K562 (cell line): ENCODE results near the gene FN3K. TPM values are rescaled to one million over a fixed set of nuclear protein-coding genes. Genes with fewer than 3 reads are reported as not detected.

Experiments
- ATAC-seq: fragments of 200-7000 bp; cut with Tn5 transposase; 3 replicates; pipeline ENCODE4 v1.9.1; 2020; ENCODE audit warnings: moderate library complexity
- BruUV-seq: library from RNA; stranded (reverse); fragments of 400-500 nt; replicated peaks from 2 replicates; lab custom pipeline; 2021; lab: Mats Ljungman, UMichigan
- CTCF ChIA-PET: fragments of 300-600 bp; formaldehyde crosslinking; extraction: SDS; loops from one replicate; lab custom pipeline; 2021; ENCODE audit warnings: low intra/inter-chr PET ratio; lab: Yijun Ruan, JAX
- POLR2A ChIA-PET: fragments of 300-600, 350-650 bp; sonication (Branson Sonifier 250); formaldehyde crosslinking; extraction: SDS; loops from one replicate; lab custom pipeline; 2021; ENCODE audit warnings: antibody characterized with exemption, inconsistent platforms; lab: Yijun Ruan, JAX
- DNase-seq, 4 experiments: peaks; one replicate each; pipeline versions ENCODE4 v3.0.0 to v3.0.0-alpha.2; 2011 to 2018; ENCODE audit warnings: low spot score in 3 of 4, mixed read lengths in 3 of 4; ENCODE audit errors: extremely low read depth in 1 of 4
- FAIRE-seq: peaks from 2 replicates; lab custom pipeline; 2011; peaks lifted over from hg19 to GRCh38; lab: Jason Lieb, UNC
- H2AFZ ChIP-seq: 2 replicates; pipeline ENCODE4 v1.6.0; 2011; ENCODE audit warnings: low read depth, low read length, control low read depth, inconsistent platforms
- H3K27ac ChIP-seq: fragments of 200-600 bp; 3 replicates; pipeline ENCODE4 v1.8.0; 2011; ENCODE audit warnings: low read depth, mild to moderate bottlenecking, control low read depth, inconsistent platforms, low read length, moderate library complexity, mixed read lengths; ENCODE audit errors: extremely low read depth
- H3K27me3 ChIP-seq, 2 experiments: fragments of 300-600 bp in 1 of 2; 2 replicates in 1 of 2; 3 replicates in 1 of 2; pipeline versions ENCODE4 v1.6.0 to v1.8.0; 2011; ENCODE audit warnings: inconsistent platforms in 2 of 2, low read length in 2 of 2, mild to moderate bottlenecking in 1 of 2, mixed read lengths in 1 of 2, moderate library complexity in 1 of 2; ENCODE audit not compliant: control insufficient read depth in 2 of 2, insufficient read depth in 2 of 2
- H3K36me3 ChIP-seq: fragments of 300-600 bp; 3 replicates; pipeline ENCODE4 v1.8.0; 2011; ENCODE audit warnings: mild to moderate bottlenecking, low read length, inconsistent platforms; ENCODE audit not compliant: control insufficient read depth, insufficient read depth
- H3K4me1 ChIP-seq, 2 experiments: fragments of 200-600 bp in 1 of 2; replicated peaks in 1 of 2; 2 replicates in 1 of 2; 3 replicates in 1 of 2; pipeline versions ENCODE4 v1.5.1 to v1.8.0; 2011; ENCODE audit warnings: inconsistent platforms in 2 of 2, low read length in 2 of 2, mild to moderate bottlenecking in 1 of 2, mixed read lengths in 1 of 2, moderate library complexity in 1 of 2; ENCODE audit not compliant: control insufficient read depth in 2 of 2, insufficient read depth in 2 of 2
- H3K4me2 ChIP-seq: 2 replicates; pipeline ENCODE4 v1.6.1; 2011; ENCODE audit warnings: low read length, control low read depth, inconsistent platforms, mixed read lengths; ENCODE audit not compliant: insufficient read depth
- H3K4me3 ChIP-seq: fragments of 200-600 bp; sonication (generic), shearing (Covaris generic); 2 replicates; pipeline ENCODE4 v1.5.1; 2016; ENCODE audit warnings: control low read depth, inconsistent platforms
- H3K79me2 ChIP-seq: fragments of 200-600 bp; 3 replicates; pipeline ENCODE4 v1.8.0; 2011; ENCODE audit warnings: low read length, inconsistent platforms; ENCODE audit not compliant: control insufficient read depth, insufficient read depth
- H3K9ac ChIP-seq, 2 experiments: 2 replicates each; pipeline versions ENCODE4 v1.6.0 to v1.6.1; 2011; ENCODE audit warnings: low read depth in 2 of 2, low read length in 2 of 2, control low read depth in 1 of 2, inconsistent platforms in 1 of 2, mild to moderate bottlenecking in 1 of 2, mixed read lengths in 1 of 2; ENCODE audit not compliant: insufficient read depth in 1 of 2
- H3K9me1 ChIP-seq: one replicate; pipeline ENCODE4 v1.6.0; 2011; ENCODE audit warnings: inconsistent platforms, mild to moderate bottlenecking, low read length, moderate library complexity; ENCODE audit not compliant: control insufficient read depth, insufficient read depth
- H3K9me3 ChIP-seq: replicated peaks from 2 replicates; pipeline ENCODE4 v1.5.1; 2011; ENCODE audit warnings: low read depth, low read length, inconsistent platforms; ENCODE audit not compliant: control insufficient read depth, insufficient read depth
- H4K20me1 ChIP-seq: replicated peaks from 2 replicates; pipeline ENCODE4 v1.6.1; 2011; ENCODE audit warnings: low read length, inconsistent platforms, mixed read lengths; ENCODE audit not compliant: control insufficient read depth, insufficient read depth
- ARNT ChIP-seq, 2 experiments: fragments of 450-650 bp; IDR thresholded peaks; 2 replicates each; pipeline ENCODE4 v1.6.1; 2016; ENCODE audit warnings: mild to moderate bottlenecking in 1 of 2
- BHLHE40 ChIP-seq: IDR thresholded peaks from 2 replicates; pipeline ENCODE4 v1.6.1; 2011; ENCODE audit warnings: low read length, improper control_type of control experiment
- CBFB ChIP-seq: sonication (generic); formaldehyde crosslinking; IDR thresholded peaks from 2 replicates; pipeline ENCODE4 v1.4.0; 2020; ENCODE audit warnings: mild to moderate bottlenecking, missing genetic modification reagents
- E2F3 ChIP-seq: fragments of 250-450 bp; sonication (Bioruptor Pico); IDR thresholded peaks from 2 replicates; pipeline ENCODE4 v1.4.0; 2020; ENCODE audit warnings: mild to moderate bottlenecking
- HMGXB4 ChIP-seq: sonication (generic); formaldehyde crosslinking; IDR thresholded peaks from 2 replicates; pipeline ENCODE4 v1.8.1; 2023; ENCODE audit warnings: mild to moderate bottlenecking, missing genetic modification reagents
- NR2C2 ChIP-seq, 2 experiments: fragments of 200-800 bp in 1 of 2; sonication (Bioruptor generic) in 1 of 2; sonication (generic) in 1 of 2; formaldehyde crosslinking in 1 of 2; IDR thresholded peaks; 2 replicates each; pipeline versions ENCODE4 v1.6.1 to v1.8.0; 2016 to 2022; ENCODE audit warnings: mild to moderate bottlenecking in 1 of 2, missing compliant biosample characterization in 1 of 2, missing genetic modification characterization in 1 of 2, missing genetic modification reagents in 1 of 2
- PTBP1 ChIP-seq: fragments of 200-400 bp; formaldehyde crosslinking; IDR thresholded peaks from 2 replicates; pipeline ENCODE4 v1.6.1; 2017; ENCODE audit warnings: low read depth, low read length
- TBP ChIP-seq: optimal IDR thresholded peaks from 2 replicates; pipeline ENCODE3; 2011; ENCODE audit warnings: low read depth, low read length, improper control_type of control experiment
- THAP7 ChIP-seq: fragments of 250-450 bp; sonication (Bioruptor Pico); IDR thresholded peaks from 2 replicates; pipeline ENCODE4 v1.5.0; 2021
- TRIM24 ChIP-seq, 2 experiments: fragments of 450-650 bp; IDR thresholded peaks; 2 replicates each; pipeline ENCODE4 v1.6.1; 2016
- WHSC1 ChIP-seq: IDR thresholded peaks from one replicate; pipeline ENCODE4 v1.6.1; 2012; ENCODE audit warnings: low read length, control low read depth, inconsistent platforms
- YBX1 ChIP-seq: fragments of 450-650 bp; IDR thresholded peaks from 2 replicates; pipeline ENCODE4 v1.7.1; 2016; ENCODE audit warnings: mild to moderate bottlenecking
- ZBTB2 ChIP-seq: fragments of 450-650 bp; IDR thresholded peaks from 2 replicates; pipeline ENCODE4 v1.6.1; 2016; ENCODE audit warnings: antibody characterized with exemption
- ZNF696 ChIP-seq: fragments of 250-450 bp; sonication (Bioruptor Pico); conservative IDR thresholded peaks from 2 replicates; pipeline ENCODE4 v1.4.0; 2020; ENCODE audit warnings: mild to moderate bottlenecking, moderate library complexity
- ZNF780A ChIP-seq: fragments of 250-450 bp; sonication (Bioruptor Pico); IDR thresholded peaks from 2 replicates; pipeline ENCODE4 v1.5.0; 2021; ENCODE audit warnings: mild to moderate bottlenecking
- WGBS: fragments of 100-300 bp; shearing (Covaris generic); methylation state at CpG from one replicate; pipeline ENCODE4 v1.1.6; 2016; ENCODE audit warnings: low coverage, mixed read lengths; ENCODE audit not compliant: insufficient coverage; ENCODE audit errors: missing lambda C conversion rate; 5-methylcytosine and 5-hydroxymethylcytosine counted together
- in situ Hi-C: fragments of 300-500 bp; cut with MboI; formaldehyde crosslinking; loops from 4 replicates; pipeline ENCODE4 v1.15.0; 2018; ENCODE audit warnings: inconsistent platforms, mixed read lengths
- intact Hi-C: fragments of 100-400 bp; cut with micrococcal nuclease; formaldehyde crosslinking; loops from 2 replicates; pipeline ENCODE4 v1.14.2; 2022
- polyA plus RNA-seq, 8 experiments: library from polyadenylated mRNA; depleted of rRNA in 4 of 8; stranded (reverse) in 5 of 8; unstranded in 3 of 8; fragments of >200 nt; fragmentation: Nextera tagmentation in 2 of 8; fragmentation: Illumina TruSeq in 1 of 8; extraction: Ambion mirVana in 2 of 8; extraction: Trizol in 1 of 8; gene quantifications; 2 replicates each; pipeline versions ENCODE4 v1.2.1 to v1.2.3, GENCODE V29; 2011 to 2014; ENCODE audit warnings: inconsistent platforms in 1 of 8, missing spikeins in 1 of 8
- total RNA-seq, 7 experiments: library from RNA; depleted of rRNA in 6 of 7; stranded (reverse); fragments of >200 nt in 6 of 7; fragmentation: Illumina TruSeq in 2 of 7; extraction: Trizol in 2 of 7; gene quantifications; 2 replicates each; pipeline versions ENCODE4 v1.2.1 to v1.2.3, GENCODE V29; 2011 to 2021; ENCODE audit warnings: low replicate concordance in 1 of 7

Gene FN3K
- total and polyA plus RNA-seq, 9 of the 15 experiments (the other 6 are each of a cell fraction or from before 2014, with no cell fraction given): 0.08 to 22.7 (median 3.8) TPM

GRCh38 chr17:82737967-82738877 is 2.8 kb downstream of the FN3K start (continued):
- TF ChIP-seq ZBTB2: no peak
- TF ChIP-seq ZNF696 (CRISPR knock-in tag): no peak
- TF ChIP-seq TBP: no peak
- no peak for TF ChIP-seq PTBP1
- no peak for TF ChIP-seq WHSC1
- no peak for TF ChIP-seq CBFB (CRISPR knock-in tag)

GRCh38 chr17:82740906-82741759 is 5.7 kb downstream of the FN3K start:
- no peak overlapping the region for H3K4me2 ChIP-seq
- TSS peak; percentile 4 for BruUV-seq
- H3K27ac ChIP-seq: no peak overlapping the region
- intact Hi-C loops: no loop called here
- FAIRE-seq: peak; percentile 74
- peaks cover 56% of the 10 kb centered on the region for H3K36me3 ChIP-seq
- no peaks in the 10 kb centered on the region for H3K9me1 ChIP-seq
- ChIA-PET CTCF (interaction anchor here (0.6 kb wide), 1 partner anchor 291 kb away, joined by 4 read pairs; no protein-coding TSS in a partner anchor), POLR2A (no interaction called here)
- peak in 1 of 4 experiments; percentile 59 for DNase-seq
- H3K79me2 ChIP-seq: peaks cover 13% of the 10 kb centered on the region
- H3K4me3 ChIP-seq: no peak overlapping the region
- in situ Hi-C loops: no loop called here
- H3K9me3 ChIP-seq: peaks cover 29% of the 10 kb centered on the region
- peaks cover 13 to 32% of the 10 kb centered on the region in 2 experiments; a peak in 4 of 5 replicates for H3K4me1 ChIP-seq
- WGBS: 87% methylated on average over 9 of the region's 10 CpGs
- no peak overlapping the region for H3K9ac ChIP-seq
- no peak overlapping the region for H2AFZ ChIP-seq
- ATAC-seq: no peak
- H4K20me1 ChIP-seq: no peaks in the 10 kb centered on the region
- no peaks in the 10 kb centered on the region for H3K27me3 ChIP-seq
- peak; percentile 60; the same call in 1 of the 2 replicates for TF ChIP-seq BHLHE40
- no peak for TF ChIP-seq ZNF780A (CRISPR knock-in tag)
- no peak for TF ChIP-seq YBX1
- TF ChIP-seq TRIM24 (IDR thresholded peaks at IDR 0.05): peak; percentile 77 to 93
- no peak for TF ChIP-seq HMGXB4 (CRISPR knock-in tag)
- TF ChIP-seq THAP7 (CRISPR knock-in tag): no peak
- TF ChIP-seq ARNT (IDR thresholded peaks at IDR 0.05): peak in 1 of 2 experiments; percentile 68; a peak in 1 of 4 replicates
- no peak for TF ChIP-seq E2F3 (CRISPR knock-in tag)
- TF ChIP-seq NR2C2 (CRISPR knock-in tag; IDR thresholded peaks at IDR 0.05): no peak
- no peak for TF ChIP-seq NR2C2 (tag; IDR thresholded peaks at IDR 0.05)
